SK-N-MC (cell line): Measurements from ENCODE around the gene CBFA2T2.

ENCODE experiments used
- DNase-seq: peaks from one replicate; pipeline ENCODE4 v3.0.0-alpha.2; 2011; ENCODE audit warnings: low read depth, low spot score
- H3K27ac ChIP-seq: fragments of 200-600 bp; sonication (generic); 2 replicates; pipeline ENCODE4 v1.5.1; 2016; ENCODE audit warnings: mixed run types
- H3K36me3 ChIP-seq: fragments of 200-600 bp; sonication (generic); 2 replicates; pipeline ENCODE4 v1.6.1; 2017; ENCODE audit warnings: antibody characterized with exemption, low read length, mixed read lengths; ENCODE audit not compliant: insufficient read depth
- H3K4me3 ChIP-seq: fragments of 200-600 bp; sonication (generic); 2 replicates; pipeline ENCODE4 v1.5.1; 2016
- H3K9ac ChIP-seq: fragments of 200-600 bp; sonication (generic); 2 replicates; pipeline ENCODE4 v1.8.0; 2017; ENCODE audit warnings: mixed run types, mixed read lengths; ENCODE audit not compliant: insufficient read length
- H3K9me3 ChIP-seq: fragments of 200-600 bp; sonication (generic); 2 replicates; pipeline ENCODE4 v1.6.1; 2017; ENCODE audit warnings: low read depth, mild to moderate bottlenecking, antibody characterized with exemption, low read length, moderate library complexity, mixed read lengths
- EZH2 ChIP-seq: fragments of 200-600 bp; sonication (generic); IDR thresholded peaks from one replicate; pipeline ENCODE4 v1.6.1; 2017; ENCODE audit warnings: antibody characterized with exemption
- FOXP2 ChIP-seq: optimal IDR thresholded peaks from 2 replicates; pipeline ENCODE3; 2011; ENCODE audit warnings: mild to moderate bottlenecking, moderate library complexity; ENCODE audit not compliant: insufficient read depth; ENCODE audit errors: extremely low read length, control extremely low read depth
- POLR2AphosphoS5 ChIP-seq: IDR thresholded peaks from 2 replicates; pipeline ENCODE4 v1.6.1; 2012; ENCODE audit warnings: mild to moderate bottlenecking, low read depth, low read length, borderline replicate concordance

The CBFA2T2 gene

DNA sequence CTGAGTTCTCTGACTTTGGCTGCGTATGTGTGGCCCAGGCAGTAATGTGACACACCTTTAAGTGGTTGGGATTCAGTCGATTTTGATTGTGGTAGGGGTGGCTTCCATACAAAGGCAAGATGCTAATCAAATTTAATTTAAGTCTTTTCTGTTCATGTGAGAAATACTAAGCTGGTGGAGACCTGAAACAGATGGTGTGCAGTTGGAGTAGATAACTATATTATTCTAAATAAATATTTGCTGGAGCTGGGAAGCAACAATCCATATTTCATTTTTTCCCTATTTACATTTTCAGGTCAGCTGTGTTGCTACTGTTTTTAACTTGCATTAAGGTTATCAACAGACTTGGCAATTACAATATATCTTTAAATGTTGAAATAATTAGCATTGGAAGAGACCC, 104.8 kb downstream of the CBFA2T2 start:
- no peak for DNase-seq
- Histone ChIP-seq H3K36me3 (no peaks in the 10 kb centered on the region), H3K27ac (no peak overlapping the region), H3K9ac (no peak overlapping the region), H3K9me3 (no peaks in the 10 kb centered on the region), H3K4me3 (no peak overlapping the region)
- no peak for TF ChIP-seq POLR2AphosphoS5
- no peak for TF ChIP-seq EZH2
- no peak for TF ChIP-seq FOXP2

DNA sequence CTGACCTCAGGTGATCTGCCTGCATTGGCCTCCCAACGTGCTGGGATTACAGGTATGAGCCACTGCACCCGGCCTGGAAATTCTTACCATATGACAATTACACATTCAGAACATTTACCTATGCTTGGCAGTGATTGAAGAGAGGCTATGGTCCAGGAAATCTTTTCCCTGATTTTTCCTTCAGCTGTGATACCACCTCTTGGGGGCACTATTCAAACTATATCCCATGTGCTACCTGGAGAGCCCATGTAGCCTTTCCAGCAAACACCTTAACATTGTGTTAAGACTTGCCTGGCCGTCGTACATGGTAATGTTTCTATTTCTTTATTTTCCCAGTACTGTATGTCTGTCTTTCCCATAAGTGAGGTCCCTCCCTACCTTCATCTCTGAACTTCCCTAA, 110.5 kb downstream of the CBFA2T2 start:
- Histone ChIP-seq H3K36me3 (no peaks in the 10 kb centered on the region), H3K27ac (no peak overlapping the region), H3K9ac (no peak overlapping the region), H3K9me3 (no peaks in the 10 kb centered on the region), H3K4me3 (no peak overlapping the region)
- no peak for TF ChIP-seq POLR2AphosphoS5
- TF ChIP-seq FOXP2: no peak
- no peak for TF ChIP-seq EZH2
- no peak for DNase-seq

DNA sequence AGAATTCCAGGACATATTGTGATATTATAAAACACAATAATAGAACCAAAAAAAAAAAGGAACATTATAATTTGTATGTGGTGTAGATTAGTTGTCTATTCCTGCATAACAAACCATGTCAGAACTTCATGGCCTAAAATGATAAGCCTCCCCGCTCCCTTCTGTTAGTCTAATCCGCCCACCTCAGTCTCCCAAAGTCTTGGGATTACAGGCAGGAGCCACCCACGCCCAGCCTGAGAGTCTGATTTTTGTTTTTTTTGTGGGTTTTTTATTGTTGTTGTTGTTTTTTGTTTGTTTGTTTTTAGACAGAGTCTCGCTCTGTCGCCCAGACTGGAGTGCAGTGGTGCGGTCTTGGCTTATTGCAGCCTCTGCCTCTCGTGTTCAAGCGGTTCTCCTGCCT, 111.1 kb downstream of the CBFA2T2 start:
- H3K36me3 ChIP-seq: no peaks in the 10 kb centered on the region
- no peak overlapping the region for H3K27ac ChIP-seq
- no peak for DNase-seq
- TF ChIP-seq POLR2AphosphoS5 (no peak), EZH2 (no peak), FOXP2 (no peak)
- no peak overlapping the region for H3K9ac ChIP-seq
- no peaks in the 10 kb centered on the region for H3K9me3 ChIP-seq
- H3K4me3 ChIP-seq: no peak overlapping the region

DNA sequence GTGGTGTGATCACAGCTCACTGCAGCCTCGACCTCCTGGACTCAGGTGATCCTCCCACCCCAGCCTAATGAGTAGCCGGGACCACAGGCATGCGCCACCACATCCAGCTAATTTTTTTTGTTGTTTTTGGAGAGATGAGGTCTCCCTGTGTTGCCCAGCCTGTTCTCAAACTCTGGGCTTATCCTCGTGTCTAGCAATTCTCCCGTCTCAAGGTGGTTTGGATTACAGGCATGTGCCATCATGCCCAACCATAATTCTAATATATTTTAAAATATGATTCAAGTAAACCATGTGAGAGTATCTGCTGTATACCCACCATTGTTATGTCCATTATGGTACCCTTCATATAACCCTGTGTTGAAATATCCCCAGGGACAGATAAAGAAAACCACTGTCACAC, 112.0 kb downstream of the CBFA2T2 start:
- Histone ChIP-seq H3K4me3 (no peak overlapping the region), H3K9me3 (no peaks in the 10 kb centered on the region), H3K36me3 (no peaks in the 10 kb centered on the region), H3K27ac (no peak overlapping the region), H3K9ac (no peak overlapping the region)
- DNase-seq: no peak
- TF ChIP-seq EZH2 (no peak), FOXP2 (no peak), POLR2AphosphoS5 (no peak)

DNA sequence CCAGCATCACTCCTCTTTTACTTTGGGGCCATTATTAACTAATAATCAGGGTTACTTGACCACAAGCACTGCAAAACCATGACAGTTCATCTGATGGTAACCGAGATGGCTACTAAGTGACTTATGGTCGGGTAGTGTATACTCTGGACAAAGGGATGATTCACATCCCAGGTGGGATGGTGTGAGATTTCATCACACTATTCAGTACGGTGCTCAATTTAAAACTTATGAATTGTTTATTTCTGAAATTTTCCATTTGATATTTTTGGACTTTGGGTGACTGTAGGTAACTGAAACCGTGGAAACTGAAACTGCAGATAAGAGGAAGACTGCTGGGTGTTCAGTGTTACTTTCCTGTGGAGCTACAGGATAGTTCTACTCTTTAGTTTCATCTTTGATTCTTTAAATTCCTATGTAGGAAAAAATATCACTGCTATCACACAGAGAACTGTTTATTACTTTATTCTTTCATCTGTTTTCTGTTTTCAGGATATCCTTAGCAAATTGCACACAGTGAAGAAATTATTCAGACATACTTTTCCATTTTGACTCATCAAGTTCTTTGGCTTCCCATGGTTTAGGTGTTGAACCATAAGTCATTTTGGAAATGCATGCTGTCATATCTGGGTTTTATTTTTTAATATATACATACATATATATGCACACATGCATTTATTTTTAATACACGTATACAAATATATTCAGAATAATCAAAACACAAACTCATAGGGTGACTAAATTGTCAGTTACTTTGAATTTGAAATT, 113.1 kb downstream of the CBFA2T2 start:
- H3K9ac ChIP-seq: no peak overlapping the region
- H3K27ac ChIP-seq: no peak overlapping the region
- TF ChIP-seq FOXP2 (no peak), POLR2AphosphoS5 (no peak)
- peaks cover 7% of the 10 kb centered on the region; the same call in 1 of the 2 replicates for H3K36me3 ChIP-seq
- DNase-seq: no peak
- H3K9me3 ChIP-seq: no peaks in the 10 kb centered on the region
- H3K4me3 ChIP-seq: no peak overlapping the region

DNA sequence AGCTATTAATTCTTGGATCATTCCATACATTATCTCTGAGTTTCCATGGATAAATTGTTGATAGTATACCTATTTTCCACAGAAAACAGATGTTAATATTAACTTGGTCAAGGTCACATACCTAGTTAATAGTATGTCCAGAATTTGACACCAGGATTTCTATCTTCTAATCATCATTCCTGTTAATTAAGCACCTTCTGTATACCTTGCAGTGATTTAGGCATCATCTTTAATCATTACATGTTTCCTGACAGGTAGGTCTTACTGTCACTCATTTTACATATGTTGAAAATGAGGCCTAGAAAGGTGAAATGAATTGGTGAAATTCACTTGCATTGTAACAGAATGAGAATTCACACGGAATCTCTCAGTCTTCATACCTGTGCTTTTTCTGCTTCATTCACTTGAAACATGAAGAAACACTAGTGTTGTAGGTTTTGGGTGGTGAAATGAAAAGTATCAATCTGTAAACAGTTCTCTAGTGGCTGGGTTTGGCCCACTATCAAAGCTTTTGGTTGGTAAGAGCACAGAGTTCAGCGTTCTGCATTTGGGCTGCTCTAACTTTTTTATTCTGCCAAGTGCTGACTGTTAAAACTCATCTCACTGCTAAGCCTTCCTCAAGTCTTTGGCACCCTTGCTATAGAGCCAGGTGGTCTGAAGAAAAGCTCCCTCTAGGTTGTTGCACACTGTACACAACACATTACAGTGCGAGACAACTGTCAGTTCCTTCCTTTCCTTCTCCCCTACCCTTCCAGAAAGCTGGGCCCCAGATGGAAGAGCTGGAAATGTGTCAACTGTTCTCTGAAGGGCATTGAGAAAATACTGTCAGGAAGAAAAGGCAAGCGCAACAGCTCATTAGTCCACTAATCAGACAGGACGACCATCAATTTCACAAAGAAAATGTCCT, 114.4 kb downstream of the CBFA2T2 start:
- Histone ChIP-seq H3K9ac (no peak overlapping the region), H3K27ac (no peak overlapping the region), H3K4me3 (no peak overlapping the region), H3K36me3 (peaks cover 12% of the 10 kb centered on the region; the same call in 1 of the 2 replicates), H3K9me3 (no peaks in the 10 kb centered on the region)
- TF ChIP-seq EZH2: no peak
- TF ChIP-seq FOXP2: no peak
- no peak for TF ChIP-seq POLR2AphosphoS5
- no peak for DNase-seq

DNA sequence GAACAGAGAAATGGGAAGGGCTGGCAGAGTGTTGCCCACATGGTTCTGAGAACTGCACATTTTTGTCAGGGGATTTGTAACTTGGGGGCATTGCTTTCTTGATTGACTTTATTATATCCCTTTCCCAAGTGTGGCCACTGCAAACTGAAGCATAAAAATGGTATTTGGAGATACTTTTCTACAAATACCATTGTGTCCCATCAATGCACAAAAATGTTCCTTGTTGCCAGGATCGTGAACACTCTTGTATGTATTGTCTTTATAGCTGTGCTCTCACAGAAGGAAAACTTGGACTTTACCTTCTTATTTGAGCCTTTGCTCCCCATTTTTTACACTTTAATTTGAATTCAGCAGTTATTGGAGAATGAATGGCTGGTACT, 115.1 kb downstream of the CBFA2T2 start:
- H3K4me3 ChIP-seq: no peak overlapping the region
- peaks cover 12% of the 10 kb centered on the region; the same call in 1 of the 2 replicates for H3K36me3 ChIP-seq
- DNase-seq: no peak
- no peaks in the 10 kb centered on the region for H3K9me3 ChIP-seq
- H3K27ac ChIP-seq: no peak overlapping the region
- no peak for TF ChIP-seq EZH2
- TF ChIP-seq POLR2AphosphoS5: no peak
- TF ChIP-seq FOXP2: no peak
- no peak overlapping the region for H3K9ac ChIP-seq

DNA sequence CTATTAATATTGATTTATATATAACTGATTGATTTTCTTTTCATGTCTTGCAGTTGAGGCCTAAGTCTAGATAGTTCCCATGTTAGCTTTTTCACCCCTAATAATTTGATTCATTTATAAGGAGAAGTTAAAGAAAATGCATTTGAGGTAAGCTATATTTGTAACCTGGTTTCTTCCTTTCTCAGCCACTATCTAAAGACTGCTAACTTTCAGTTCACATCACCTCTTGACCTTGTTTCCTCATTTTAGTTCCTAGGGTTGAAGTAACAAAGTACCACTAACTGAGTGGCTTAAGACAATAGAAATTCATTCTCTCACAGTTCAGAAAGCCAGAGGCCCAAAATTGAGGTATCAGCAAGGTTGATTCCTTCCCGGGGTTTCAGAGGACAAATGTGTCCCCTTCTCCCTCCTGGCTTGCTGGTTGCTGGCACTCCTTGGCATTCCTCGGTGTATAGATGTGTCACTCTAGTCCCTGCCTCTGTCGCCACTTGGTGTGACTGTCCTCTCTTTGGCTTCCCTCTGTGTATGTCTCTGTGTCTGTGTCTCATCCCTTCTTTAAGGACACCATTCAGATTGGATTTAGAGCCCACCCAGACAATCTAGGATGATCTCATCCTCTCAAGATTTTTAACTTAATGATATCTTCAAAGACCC, 116.3 kb downstream of the CBFA2T2 start:
- Histone ChIP-seq H3K4me3 (no peak overlapping the region), H3K36me3 (peaks cover 16% of the 10 kb centered on the region)

More for the DNA sequence above, 116.3 kb downstream of the CBFA2T2 start:
- DNase-seq: no peak
- TF ChIP-seq EZH2 (no peak), POLR2AphosphoS5 (no peak)
- H3K9me3 ChIP-seq: no peaks in the 10 kb centered on the region
- H3K9ac ChIP-seq: no peak overlapping the region
- no peak overlapping the region for H3K27ac ChIP-seq
